Body of pancreas (tissue), 4 donors: Measurements from ENCODE around the gene CYB5B.

ENCODE experiments used
- CTCF ChIP-seq, 7 experiments: fragments of 450-650 bp in 4 of 7; fragments of 200-600 bp in 3 of 7; sonication (generic) in 3 of 7; IDR thresholded peaks; one replicate each; pipeline ENCODE4 v1.5.1; 2016 to 2019; ENCODE audit warnings: antibody characterized with exemption in 7 of 7
- POLR2A ChIP-seq, 3 donors: fragments of 450-650 bp; IDR thresholded peaks; one replicate each; pipeline ENCODE4 v1.6.1; 2016; ENCODE audit warnings: antibody characterized with exemption in 3 of 3, mild to moderate bottlenecking in 2 of 3

- no peak for TF ChIP-seq CTCF (IDR thresholded peaks at IDR 0.05)
- no peak for TF ChIP-seq POLR2A (IDR thresholded peaks at IDR 0.05)
These were observed 57.5 kb downstream of the CYB5B start for GRCh38 chr16:69481901-69482341.
